Ascending aorta (tissue), 2 donors: ENCODE results near the gene ANGPTL5. TPM values are rescaled to one million over a fixed set of nuclear protein-coding genes. Genes with fewer than 3 reads are reported as not detected.

Experiments used
- DNase-seq, 2 donors: peaks; one replicate each; pipeline ENCODE4 v3.0.0-alpha.2; 2019; ENCODE audit warnings: low spot score in 2 of 2
- H3K27ac ChIP-seq, 2 donors: fragments of 200-600 bp; sonication (generic); one replicate each; pipeline ENCODE4 v1.5.1; 2016 to 2017; ENCODE audit warnings: mild to moderate bottlenecking in 1 of 2
- H3K27me3 ChIP-seq: fragments of 200-600 bp; sonication (generic); one replicate; pipeline ENCODE4 v1.5.1; 2017
- H3K36me3 ChIP-seq, 2 donors: fragments of 200-600 bp; sonication (generic); one replicate each; pipeline ENCODE4 v1.5.1; 2016
- H3K4me1 ChIP-seq, 2 donors: fragments of 200-600 bp; sonication (generic); one replicate each; pipeline ENCODE4 v1.5.1; 2016 to 2017; ENCODE audit warnings: mild to moderate bottlenecking in 1 of 2
- H3K4me3 ChIP-seq, 2 donors: fragments of 200-600 bp; sonication (generic); one replicate each; pipeline ENCODE4 v1.5.1; 2016 to 2017; ENCODE audit warnings: mild to moderate bottlenecking in 1 of 2
- H3K9me3 ChIP-seq, 2 donors: fragments of 200-600 bp; sonication (generic); one replicate each; pipeline ENCODE4 v1.5.1; 2016
- CTCF ChIP-seq, 3 experiments: fragments of 200-600 bp in 2 of 3; fragments of 450-650 bp in 1 of 3; sonication (generic) in 2 of 3; IDR thresholded peaks; one replicate each; pipeline ENCODE4 v1.5.1; 2016 to 2019; ENCODE audit warnings: antibody characterized with exemption in 3 of 3, mild to moderate bottlenecking in 1 of 3, moderate library complexity in 1 of 3
- intact Hi-C: fragments of 100-400 bp; cut with DNase I; formaldehyde crosslinking; loops from one replicate; pipeline ENCODE4 v1.15.1; 2023
- total RNA-seq: library from RNA; depleted of rRNA; stranded (reverse); fragments of >200 nt; gene quantifications from one replicate; pipeline ENCODE4 v1.1.0, GENCODE V29; 2016

ANGPTL5 gene
- total RNA-seq, 1 donor from 2014 or later = not detected

GRCh38 chr11:101844608-101845007 lies 71.7 kb downstream of the ANGPTL5 start:
- Histone ChIP-seq H3K36me3 (no peaks in the 10 kb centered on the region), H3K9me3 (no peaks in the 10 kb centered on the region), H3K27me3 (no peaks in the 10 kb centered on the region), H3K27ac (no peak overlapping the region), H3K4me1 (no peaks in the 10 kb centered on the region), H3K4me3 (no peak overlapping the region)
- TF ChIP-seq CTCF (IDR thresholded peaks at IDR 0.05) = no peak
- DNase-seq = no peak
- intact Hi-C loops = loop anchor here (5.0 to 10.0 kb wide), 2 partner anchors 387 to 870 kb away; no protein-coding TSS in a partner anchor

GRCh38 chr11:101840704-101841103 lies 75.6 kb downstream of the ANGPTL5 start:
- no peak overlapping the region for H3K4me3 ChIP-seq
- DNase-seq = no peak
- no peaks in the 10 kb centered on the region for H3K9me3 ChIP-seq
- intact Hi-C loops = loop anchor here (10.0 kb wide), 1 partner anchor 866 kb away; no protein-coding TSS in a partner anchor
- no peak overlapping the region for H3K27ac ChIP-seq
- H3K36me3 ChIP-seq = no peaks in the 10 kb centered on the region
- no peaks in the 10 kb centered on the region for H3K27me3 ChIP-seq
- TF ChIP-seq CTCF (IDR thresholded peaks at IDR 0.05) = no peak
- no peaks in the 10 kb centered on the region for H3K4me1 ChIP-seq

Other genes with a start within 250 kb of the ANGPTL5 start
- gene CEP126, start 1.5 kb downstream of the ANGPTL5 start, total RNA-seq = 7.2 TPM
- not detected for gene CFAP300, start 130.9 kb upstream of the ANGPTL5 start, total RNA-seq
- gene YAP1, start 193.9 kb upstream of the ANGPTL5 start, total RNA-seq = 516 TPM